HG03575 (cell line): Measurements from ENCODE around the gene EGFL8.
A peak's percentile ranks its signal among the peaks of the same experiment; 100 is the strongest.

Experiments used
- ATAC-seq: cut with Tn5 transposase; IDR thresholded peaks from one replicate; pipeline ENCODE4 v1.9.1; 2021; ENCODE audit not compliant: unreplicated experiment, insufficient number of reproducible peaks, low FRiP score; ENCODE audit errors: extremely low read depth

The EGFL8 gene

DNA sequence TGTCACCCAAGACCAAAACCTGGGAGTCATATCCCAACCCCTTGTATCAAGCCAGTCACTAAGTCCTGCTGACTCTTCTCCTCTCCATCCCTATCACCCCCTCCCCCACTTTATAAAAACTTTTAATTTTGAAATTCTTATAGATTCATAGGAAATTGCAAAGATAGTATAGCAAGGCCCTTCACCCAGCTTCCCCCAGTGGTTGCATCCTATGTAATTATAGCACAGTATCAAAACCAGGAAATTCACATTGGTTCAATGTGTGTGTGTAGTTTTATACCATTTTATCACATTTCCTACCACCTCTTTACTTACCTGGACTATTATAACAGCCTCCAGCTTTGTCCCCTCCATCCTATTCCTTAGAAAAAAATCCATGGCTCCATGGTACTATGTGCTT lies 6.3 kb upstream of the EGFL8 start:
- ATAC-seq, result no peak

DNA sequence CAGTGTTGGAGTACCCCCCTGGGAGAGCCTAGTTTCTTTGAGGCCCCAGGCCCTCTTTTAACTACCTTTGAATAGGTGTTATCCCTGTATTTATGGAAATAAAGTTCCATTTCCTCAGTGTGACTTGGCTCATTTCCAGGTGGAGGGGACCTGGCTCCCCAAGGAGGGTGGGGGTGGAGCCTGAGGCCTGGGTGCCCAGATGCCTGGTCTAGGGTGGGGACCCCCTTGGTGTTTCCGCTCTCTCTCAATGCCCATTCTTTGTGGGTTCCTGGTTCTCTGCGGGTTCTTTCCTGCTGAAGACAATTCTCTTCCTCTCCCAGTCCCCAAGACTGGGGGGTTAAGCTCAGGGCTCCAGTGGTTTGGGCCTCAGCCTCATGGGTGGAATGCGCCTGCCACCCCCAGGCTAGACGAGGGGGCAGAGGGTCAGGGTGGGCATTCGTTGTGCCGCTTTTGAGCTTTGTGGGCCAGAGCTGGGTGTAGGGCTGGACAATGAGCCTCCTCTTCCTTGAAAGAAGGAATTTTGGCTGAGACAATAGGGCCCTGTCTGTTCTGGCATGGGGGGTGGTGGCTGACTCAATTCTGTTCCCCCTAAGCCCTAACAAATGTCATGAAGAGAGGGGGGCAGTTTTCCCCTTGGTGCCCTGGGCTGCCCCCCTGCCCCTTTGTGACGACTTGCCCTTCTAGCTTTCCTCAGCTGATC lies 686 bp upstream of the EGFL8 start:
- no peak for ATAC-seq

DNA sequence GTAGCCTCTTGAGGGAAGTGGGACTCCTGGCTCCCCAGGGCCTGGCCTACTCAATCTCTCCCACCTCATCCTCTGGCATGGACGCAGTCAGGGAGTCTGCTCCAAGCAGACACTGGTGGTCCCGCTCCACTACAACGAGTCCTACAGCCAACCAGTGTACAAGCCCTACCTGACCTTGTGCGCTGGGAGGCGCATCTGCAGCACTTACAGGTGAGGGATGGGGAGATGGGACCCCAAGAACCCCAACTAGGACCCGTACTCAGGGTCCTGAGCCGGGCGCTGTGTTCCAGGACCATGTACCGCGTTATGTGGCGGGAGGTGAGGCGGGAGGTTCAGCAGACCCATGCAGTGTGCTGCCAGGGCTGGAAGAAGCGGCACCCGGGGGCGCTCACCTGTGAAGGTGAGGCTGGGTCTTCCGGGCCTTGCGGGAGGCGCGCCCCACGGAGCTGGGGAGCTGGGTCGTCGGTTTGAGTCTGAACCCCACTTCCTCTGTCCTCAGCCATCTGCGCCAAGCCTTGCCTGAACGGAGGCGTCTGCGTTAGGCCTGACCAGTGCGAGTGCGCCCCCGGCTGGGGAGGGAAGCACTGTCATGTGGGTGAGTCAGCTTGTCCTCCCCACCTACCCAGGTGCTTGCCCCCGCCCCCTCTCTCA lies 2.1 kb downstream of the EGFL8 start:
- ATAC-seq, result no peak

DNA sequence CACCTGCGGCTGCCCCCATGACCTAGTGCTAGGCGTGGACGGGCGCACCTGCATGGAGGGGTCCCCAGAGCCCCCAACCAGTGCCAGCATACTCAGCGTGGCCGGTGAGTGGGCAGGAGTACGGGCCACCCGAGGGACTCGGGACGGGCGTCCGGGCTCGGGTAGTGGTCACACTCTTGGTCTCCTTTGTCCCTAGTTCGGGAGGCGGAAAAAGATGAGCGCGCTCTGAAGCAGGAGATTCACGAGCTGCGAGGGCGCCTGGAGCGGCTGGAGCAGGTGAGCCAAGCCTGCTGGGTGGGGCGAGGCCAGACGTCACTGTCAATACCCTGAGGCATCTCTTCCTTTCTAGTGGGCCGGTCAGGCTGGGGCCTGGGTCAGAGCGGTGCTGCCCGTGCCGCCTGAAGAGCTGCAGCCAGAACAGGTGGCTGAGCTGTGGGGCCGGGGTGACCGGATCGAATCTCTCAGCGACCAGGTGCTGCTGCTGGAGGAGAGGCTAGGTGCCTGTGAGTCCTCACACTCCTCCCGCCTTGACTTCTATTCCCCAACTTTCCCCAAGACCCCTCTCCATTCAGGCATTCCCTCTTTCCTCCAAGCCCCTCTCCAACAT lies 2.9 kb downstream of the EGFL8 start:
- ATAC-seq, result no peak

DNA sequence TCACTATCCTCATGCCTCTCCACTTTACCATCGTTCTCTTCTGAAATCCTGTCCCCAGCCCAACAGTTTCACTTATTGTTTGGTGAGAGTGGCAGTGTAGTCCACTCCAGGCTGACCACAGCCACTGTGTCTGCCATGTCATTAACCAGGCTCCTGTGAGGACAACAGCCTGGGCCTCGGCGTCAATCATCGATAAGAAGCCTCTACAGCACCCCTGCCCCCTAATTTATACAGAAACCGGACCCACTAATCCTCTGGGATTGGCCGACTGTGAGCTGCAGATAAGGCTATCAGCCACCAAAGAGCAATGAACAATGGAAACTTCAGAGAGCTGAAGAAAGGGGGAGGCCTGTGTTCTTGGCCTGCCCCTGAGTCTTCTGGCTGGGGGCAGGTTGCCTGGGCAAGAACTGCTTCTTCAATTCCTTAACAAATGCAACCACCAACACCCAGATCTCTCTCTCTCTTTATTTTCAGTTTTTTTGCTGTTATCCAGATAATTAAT lies 3.4 kb downstream of the EGFL8 start:
- no peak for ATAC-seq

DNA sequence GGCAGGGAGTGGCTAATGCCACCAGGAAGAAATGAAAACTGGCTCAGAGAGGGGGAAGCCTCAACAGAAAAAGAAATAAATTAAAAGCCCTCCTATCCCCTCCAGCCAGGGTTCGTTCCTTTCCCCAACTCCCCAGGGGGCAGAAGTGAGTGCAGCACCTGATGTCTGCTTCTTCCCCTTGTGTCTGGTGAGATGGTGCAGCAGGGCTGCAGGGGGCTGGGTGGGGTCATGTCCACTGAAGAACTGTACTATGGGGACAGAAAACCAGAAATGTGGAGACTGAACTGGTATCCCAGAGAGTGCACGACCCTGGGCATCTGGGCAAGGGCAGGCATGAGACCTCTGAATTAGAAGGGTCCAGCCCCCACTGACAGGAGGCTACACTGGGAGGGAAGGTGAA lies 4.0 kb downstream of the EGFL8 start:
- ATAC-seq, result no peak

DNA sequence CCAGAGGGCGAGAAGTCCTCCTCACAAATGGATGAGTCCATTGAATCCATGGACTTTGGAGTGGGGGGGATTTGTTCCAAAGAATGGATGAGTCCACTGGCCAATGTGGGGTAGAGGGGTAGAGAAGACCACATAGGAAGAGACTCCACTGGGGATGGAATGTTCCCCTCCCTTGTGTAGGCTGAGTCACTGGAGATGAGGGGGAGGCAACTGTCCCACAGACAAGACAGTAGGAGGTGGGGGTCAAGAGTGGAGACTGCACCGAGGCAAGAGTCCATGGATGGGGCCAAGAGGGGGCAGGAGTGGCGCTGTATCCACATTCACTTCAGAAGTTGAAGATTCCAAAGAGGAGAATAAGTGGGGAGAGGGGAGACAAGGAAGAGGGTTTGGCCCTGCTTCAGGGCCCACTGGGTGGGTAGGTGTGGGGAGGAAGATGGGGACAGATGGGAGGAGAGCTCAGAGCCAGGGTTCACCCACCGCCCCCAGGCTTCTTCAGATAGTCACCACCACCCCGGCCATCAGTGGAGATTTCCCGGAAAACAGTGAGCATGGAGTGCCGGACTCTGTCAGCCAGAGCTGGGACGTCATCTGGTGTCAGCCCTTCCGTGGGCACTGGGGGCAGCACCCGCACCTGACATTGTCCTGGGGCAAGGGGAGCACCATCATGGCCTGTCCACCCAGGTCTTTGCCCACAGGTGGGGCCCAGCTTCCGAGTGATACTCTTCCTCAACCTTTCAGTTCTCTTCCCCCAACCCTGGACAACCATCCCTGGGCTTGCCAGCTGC lies 4.6 kb downstream of the EGFL8 start:
- ATAC-seq, result no peak

DNA sequence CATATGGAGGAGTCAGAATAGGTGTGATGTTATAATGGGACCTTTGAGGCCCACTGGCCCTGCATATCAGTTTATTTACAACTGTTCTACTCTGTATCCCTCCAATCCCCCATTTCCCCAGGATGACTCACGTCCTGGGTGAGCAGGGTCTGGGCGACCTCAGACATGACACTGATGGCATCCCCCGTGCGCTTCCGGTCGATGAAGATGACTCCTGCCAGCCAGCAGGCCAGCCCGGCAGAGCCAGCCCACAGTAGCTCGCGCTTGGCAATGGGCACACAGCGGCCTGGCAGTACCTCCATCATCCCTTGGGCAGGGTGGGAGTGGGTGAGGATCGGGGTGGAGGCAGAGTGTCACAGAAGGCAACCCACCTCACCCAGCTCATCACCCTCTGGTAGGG lies 5.9 kb downstream of the EGFL8 start:
- ATAC-seq, result no peak

DNA sequence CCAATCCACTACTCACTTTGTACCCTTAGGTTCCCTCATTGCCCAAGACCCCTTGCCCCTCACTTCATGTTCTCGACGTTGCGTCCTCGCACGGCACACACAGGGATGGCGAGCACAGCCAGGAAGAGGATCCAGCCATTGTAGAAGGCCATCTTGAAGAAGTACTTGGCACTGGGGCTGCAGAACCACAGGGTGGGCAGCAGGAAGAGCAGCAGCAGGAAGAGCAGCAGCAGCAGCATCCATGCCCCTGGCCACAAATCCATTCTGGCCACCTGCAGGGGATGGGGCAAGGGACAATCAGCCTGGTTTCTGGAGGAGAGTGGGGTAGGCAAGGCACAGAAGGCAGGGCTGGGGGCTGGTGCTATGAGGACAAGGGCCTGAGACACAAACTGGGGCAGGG lies 6.8 kb downstream of the EGFL8 start:
- ATAC-seq, result no peak

DNA sequence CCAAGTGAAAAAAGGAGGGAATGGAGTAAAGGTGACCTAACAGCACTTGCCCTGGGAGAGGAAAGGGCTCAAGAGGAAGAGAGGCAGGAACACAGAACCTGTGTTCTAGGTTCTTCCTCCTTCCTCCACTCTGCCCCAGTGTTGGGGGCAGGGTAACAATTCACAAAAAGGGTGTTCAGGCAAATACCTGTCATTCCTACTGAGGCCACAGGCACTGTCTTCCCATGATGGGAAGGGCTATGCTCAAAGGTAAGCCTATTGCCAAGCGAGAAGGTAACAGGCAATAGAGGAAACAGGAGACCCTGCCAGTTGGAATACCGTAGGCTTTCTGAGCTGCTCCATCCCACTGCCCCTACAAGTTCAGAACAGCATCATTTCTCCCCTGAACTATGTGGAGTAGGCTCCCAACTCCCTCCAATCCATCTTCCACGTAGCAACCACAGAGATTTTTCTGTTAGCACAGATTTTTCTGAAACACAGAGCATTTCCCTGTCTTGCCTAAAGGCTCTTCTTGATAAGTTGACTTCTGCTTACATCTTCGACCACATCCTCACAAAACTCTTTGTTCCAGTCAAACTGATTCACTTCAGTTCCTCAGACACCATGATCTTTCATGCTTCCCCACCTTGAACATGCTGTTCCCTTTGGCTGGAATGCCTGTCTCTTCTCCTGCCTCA lies 8.8 kb downstream of the EGFL8 start:
- no peak for ATAC-seq

DNA sequence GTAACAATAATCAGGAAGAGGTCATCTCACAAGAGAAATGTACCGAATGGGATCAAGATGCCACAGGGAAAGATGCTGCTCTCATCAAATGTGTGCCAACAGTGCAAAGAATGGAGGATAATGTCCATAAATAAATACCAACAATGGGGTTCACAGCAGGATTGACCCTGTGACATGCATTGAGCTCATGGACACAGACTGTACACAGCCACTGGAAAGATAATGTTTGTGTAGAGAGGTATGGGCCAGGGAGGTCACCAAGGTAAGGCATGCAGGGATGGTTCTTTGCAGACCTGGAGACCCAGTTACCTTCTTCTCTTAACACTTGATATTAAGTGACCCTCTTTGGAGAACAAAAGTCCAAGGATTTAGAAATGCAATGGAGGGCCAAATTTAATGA lies 10.0 kb downstream of the EGFL8 start:
- no peak for ATAC-seq

DNA sequence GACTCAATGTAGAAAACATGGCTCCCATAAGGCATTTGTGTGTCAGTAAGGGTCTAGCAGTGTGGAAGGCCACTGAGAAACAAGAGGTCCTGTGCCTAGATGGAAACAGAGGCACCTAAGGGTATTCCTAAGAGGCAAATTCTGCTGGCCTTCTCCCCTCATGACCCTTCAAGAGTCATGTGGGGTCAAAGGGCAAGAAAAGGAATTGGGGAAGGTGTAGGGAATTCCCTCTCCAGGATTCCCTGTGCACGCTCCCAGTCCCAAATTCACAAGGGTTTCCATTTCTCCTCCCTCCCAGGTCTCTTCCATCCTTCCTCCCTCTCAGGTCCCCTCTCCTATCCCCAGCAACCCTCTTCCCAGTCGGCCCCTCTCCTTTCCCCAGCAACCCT lies 10.9 kb downstream of the EGFL8 start:
- no peak for ATAC-seq

DNA sequence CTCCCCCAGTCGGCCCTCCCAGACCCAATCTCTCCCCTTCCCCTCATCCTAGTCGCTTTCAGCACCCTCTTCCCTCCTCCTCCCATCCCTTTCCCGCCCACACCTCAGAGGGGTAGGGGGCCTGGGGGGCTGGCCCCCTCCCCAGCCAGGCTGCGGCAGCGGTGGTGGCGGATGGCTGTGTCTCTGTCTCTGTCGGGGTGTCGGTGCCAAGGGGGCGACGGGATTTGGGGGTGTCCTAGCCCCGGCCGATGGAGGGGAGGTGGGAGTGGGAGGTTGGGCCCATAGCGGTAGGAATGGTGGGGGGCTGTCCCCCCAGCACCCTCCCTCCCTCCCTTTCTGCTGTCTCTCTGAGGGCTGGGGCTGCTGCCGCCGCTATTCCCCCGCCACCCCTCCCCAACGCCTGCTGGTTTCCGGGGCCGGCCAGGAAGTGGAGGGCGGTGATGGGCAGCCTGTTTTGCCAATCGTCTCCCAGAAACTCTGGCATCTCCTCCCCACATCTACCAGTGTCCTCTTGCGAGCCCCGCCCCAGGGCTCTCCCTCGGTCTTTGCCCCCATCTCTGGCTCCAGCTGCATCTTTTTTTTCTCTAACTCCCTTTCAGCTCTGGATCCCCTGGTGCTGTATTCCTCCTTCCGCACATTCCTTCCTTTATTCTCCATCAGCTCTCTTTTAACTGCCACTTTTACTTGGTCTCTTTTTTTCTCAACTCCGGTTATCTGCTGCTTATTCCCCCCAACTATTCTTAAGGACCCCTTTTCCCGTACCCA lies 11.5 kb downstream of the EGFL8 start, which contains the start of gene AGPAT1:
AGPAT1 (minus strand) TSS at position 374 of the 765 bp plus-strand sequence. CDS start 4,588 bp downstream, outside the sequence.
- no peak for ATAC-seq

DNA sequence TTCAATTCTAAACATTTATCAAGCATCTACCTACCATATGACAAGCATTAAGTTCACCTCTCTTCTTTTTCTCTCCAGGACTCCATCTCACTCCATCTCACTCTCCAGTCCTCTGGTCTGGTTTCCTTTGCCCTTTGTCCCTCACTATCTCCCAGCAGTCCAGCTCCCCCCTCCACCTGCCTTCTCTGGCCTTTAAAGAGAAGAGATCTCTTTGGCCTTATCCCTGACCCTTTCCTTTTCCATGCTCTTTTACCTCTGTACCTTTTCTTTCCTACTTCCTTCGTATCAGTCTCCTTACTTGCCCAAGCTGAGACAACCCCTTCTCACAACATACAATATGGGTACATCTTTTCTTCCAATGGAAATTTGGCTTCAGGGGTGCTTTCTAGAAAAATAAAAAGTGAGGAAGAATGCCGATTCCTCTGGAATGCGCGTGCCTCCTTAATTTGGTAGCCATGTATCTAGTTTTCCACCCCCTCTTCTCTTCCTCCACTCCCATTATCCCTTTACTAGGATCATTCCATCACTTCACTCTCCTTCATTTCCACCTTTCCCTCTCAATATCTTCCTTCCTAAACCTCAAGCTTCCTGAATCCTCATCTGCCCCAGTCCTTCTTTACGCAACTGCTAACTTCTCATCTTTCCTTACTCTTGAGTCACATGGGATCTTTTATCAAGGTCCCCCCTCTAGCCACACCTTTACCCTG lies 12.2 kb downstream of the EGFL8 start:
- ATAC-seq, result no peak

DNA sequence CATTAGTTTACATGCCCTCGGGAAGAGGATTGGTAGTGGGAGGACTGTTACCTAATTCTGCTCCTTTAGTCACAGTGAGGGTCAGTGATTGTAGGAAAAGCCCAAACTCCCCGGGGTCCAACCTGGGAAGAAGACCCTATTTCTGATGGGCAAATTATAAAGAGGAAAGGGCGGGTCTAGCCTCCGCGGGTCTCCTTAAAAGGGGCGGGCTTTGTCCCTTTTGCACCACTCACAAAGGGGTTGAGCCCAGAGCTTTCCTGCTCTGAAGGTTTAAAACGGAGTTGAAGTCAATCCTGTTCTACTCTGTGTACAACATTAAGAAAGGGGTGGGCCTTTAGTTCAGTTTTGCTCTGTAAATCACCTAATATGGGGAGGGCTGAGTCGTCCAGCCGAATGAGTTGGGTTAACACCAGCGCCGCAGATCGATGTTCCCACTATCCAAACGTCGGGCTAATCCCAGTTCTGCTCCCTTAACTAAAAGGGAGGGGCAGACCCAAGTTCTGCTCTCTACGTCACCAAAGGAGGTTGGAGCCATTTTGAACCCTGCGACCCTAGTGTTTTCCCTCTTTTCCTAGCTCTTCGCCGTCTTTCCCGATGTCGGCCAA lies 12.9 kb downstream of the EGFL8 start:
- ATAC-seq, result no peak

DNA sequence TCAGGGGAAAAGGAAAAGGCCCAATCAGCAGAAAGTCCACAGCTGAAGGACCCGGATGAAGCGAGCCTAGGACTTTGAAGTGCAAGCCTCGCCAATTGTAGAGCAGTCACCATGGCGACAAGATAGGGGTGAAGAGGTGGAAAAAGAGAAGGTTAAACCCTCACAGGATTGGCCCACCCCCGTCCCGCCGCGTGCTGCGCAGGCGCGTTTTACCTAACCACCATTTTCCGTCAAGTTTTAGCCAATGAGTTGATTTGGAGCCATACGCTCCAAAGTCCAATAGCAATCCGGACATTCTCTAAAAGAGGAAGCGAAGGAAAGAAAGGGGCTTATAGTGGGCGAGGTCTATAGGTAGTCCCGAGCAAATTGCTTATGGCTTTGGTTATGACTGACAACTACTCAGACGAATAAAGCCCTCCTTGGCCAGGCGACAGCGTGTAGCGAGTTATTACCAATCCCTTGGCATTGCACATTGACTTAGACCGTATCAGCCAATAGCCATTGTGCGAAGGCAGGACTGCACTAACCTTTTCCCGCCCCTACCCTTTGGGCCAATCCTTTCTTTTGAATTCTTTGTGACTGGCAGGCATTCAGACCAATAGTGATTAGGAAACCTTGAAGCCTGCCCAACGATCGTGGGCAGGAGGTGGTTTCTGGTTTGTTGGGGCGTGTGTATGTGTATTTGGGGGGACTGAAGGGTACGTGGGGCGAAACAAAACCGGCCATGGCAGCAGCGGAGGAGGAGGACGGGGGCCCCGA lies 13.6 kb downstream of the EGFL8 start, which contains the start of gene RNF5:
RNF5 (plus strand) TSS at position 618 of the 759 bp plus-strand sequence; CDS start at position 725, 107 bp downstream.
- ATAC-seq, result peak; percentile 55
